ENCODE results near the gene PPEF1.
"Not testable (repeated sequence)": the region's sequence is repeated elsewhere in the genome, so short reads cannot be mapped to it uniquely, and the experiment has no call there.

DNA sequence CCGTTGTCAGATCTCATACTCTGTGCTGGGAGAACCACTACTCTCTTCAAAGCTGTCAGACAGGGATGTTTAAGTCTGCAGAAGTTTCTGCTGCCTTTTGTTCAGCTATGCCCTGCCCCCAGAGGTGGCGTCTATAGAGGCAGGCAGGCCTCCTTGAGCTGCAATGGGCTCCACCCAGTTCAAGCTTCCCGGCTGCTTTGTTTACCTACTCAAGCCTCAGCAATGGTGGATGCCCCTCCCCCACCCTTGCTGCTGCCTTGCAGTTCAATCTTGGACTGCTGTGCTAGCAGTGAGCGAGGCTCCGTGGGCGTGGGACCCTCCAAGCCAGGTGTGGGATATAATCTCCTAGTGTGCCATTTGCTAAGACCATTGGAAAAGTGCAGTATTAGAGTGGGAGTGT lies 32.2 kb downstream of the PPEF1 start:
- TF ChIP-seq, protein P1, sequence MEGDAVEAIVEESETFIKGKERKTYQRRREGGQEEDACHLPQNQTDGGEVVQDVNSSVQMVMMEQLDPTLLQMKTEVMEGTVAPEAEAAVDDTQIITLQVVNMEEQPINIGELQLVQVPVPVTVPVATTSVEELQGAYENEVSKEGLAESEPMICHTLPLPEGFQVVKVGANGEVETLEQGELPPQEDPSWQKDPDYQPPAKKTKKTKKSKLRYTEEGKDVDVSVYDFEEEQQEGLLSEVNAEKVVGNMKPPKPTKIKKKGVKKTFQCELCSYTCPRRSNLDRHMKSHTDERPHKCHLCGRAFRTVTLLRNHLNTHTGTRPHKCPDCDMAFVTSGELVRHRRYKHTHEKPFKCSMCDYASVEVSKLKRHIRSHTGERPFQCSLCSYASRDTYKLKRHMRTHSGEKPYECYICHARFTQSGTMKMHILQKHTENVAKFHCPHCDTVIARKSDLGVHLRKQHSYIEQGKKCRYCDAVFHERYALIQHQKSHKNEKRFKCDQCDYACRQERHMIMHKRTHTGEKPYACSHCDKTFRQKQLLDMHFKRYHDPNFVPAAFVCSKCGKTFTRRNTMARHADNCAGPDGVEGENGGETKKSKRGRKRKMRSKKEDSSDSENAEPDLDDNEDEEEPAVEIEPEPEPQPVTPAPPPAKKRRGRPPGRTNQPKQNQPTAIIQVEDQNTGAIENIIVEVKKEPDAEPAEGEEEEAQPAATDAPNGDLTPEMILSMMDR (IDR thresholded peaks at IDR 0.05; ENCODE audit: insufficient read depth, low read depth, low read length): not testable (repeated sequence)
- TF ChIP-seq EZH2 (IDR thresholded peaks at IDR 0.05; ENCODE audit: insufficient read depth, low read length): not testable (repeated sequence)
